HEK293T (cell line): ENCODE measurements around the gene RER1.

Source experiments
- BHLHE40 ChIP-seq: fragments of 450-650 bp; IDR thresholded peaks from 2 replicates; pipeline ENCODE4 v1.6.1; 2016; ENCODE audit warnings: mild to moderate bottlenecking, moderate library complexity, borderline replicate concordance
- ELF4 ChIP-seq: fragments of 450-650 bp; IDR thresholded peaks from 2 replicates; pipeline ENCODE4 v1.6.1; 2017; ENCODE audit warnings: antibody characterized with exemption
- TARDBP ChIP-seq: fragments of 450-650 bp; IDR thresholded peaks from 2 replicates; pipeline ENCODE4 v1.6.1; 2016
- ZNF384 ChIP-seq: fragments of 450-650 bp; IDR thresholded peaks from 2 replicates; pipeline ENCODE4 v1.6.1; 2016

DNA sequence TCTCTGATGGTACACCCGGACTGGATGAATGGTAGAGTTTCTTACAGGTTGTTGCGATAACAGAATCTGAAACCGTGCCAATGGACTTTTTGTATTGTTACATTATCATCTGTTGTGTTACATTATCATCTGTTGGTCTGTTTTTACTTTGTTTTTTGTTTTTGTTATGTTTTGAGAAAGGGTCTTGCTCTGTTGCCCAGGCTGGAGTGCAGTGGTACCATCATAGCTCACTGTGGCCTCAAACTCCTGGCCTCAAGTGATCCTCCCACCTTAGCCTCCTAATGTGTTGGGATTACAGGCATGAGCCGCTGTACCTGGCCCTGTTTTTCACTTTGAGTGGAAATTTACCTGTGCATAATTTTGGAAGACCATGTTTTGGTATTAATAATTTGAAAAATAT lies 30.9 kb downstream of the RER1 start:
- TF ChIP-seq BHLHE40: no peak
- no peak for TF ChIP-seq ZNF384
- no peak for TF ChIP-seq ELF4
- no peak for TF ChIP-seq TARDBP
